ENCODE data around the gene SELENOO. TPM values are rescaled to one million over a fixed set of nuclear protein-coding genes. Genes with fewer than 3 reads are reported as not detected.

Gene SELENOO
- total RNA-seq, 1 donor from 2014 or later, result 17.6 TPM

DNA sequence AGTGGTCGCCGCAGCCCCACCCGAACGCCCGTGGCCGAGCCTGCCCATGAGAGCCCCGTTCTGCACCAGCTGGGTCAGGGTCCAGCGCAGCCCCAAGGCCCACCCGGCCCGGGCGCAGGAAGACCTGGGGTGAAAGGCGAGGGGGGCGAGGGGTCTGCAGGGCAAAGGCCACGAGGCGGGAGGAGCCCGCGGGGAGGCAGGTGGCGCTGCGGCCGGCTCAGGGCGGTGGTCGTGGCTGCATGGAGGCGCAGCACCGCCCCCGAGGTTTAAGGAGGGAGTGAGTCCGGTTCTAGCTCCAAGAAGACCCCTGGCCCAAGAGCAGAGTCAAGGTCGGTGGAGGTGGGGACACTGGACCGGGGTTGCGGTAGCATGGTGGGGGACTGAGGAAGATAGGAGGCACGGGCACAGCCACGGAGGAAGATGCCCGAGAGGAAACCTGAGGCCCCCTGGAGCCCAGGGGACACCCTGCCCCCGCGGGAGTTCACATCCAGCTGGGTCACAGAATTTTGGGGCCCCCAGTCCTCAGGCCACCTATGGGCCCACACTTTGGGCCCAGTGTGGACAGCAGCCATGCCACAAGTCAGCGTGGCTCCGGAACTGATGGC, 50.8 kb downstream of the SELENOO start:
- Histone ChIP-seq H3K4me1 (peaks cover 11% of the 10 kb centered on the region), H3K9me3 (no peaks in the 10 kb centered on the region), H3K36me3 (peaks cover 14% of the 10 kb centered on the region), H3K4me3 (peak overlapping the region; percentile 89), H3K27ac (peak overlapping the region; percentile 75), H3K27me3 (no peaks in the 10 kb centered on the region)
- ATAC-seq (peak; percentile 1), DNase-seq (no peak)
- TF ChIP-seq, protein P1, sequence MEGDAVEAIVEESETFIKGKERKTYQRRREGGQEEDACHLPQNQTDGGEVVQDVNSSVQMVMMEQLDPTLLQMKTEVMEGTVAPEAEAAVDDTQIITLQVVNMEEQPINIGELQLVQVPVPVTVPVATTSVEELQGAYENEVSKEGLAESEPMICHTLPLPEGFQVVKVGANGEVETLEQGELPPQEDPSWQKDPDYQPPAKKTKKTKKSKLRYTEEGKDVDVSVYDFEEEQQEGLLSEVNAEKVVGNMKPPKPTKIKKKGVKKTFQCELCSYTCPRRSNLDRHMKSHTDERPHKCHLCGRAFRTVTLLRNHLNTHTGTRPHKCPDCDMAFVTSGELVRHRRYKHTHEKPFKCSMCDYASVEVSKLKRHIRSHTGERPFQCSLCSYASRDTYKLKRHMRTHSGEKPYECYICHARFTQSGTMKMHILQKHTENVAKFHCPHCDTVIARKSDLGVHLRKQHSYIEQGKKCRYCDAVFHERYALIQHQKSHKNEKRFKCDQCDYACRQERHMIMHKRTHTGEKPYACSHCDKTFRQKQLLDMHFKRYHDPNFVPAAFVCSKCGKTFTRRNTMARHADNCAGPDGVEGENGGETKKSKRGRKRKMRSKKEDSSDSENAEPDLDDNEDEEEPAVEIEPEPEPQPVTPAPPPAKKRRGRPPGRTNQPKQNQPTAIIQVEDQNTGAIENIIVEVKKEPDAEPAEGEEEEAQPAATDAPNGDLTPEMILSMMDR (IDR thresholded peaks at IDR 0.05), result no peak
- intact Hi-C loops (cut with DNase I), result no loop called here

DNA sequence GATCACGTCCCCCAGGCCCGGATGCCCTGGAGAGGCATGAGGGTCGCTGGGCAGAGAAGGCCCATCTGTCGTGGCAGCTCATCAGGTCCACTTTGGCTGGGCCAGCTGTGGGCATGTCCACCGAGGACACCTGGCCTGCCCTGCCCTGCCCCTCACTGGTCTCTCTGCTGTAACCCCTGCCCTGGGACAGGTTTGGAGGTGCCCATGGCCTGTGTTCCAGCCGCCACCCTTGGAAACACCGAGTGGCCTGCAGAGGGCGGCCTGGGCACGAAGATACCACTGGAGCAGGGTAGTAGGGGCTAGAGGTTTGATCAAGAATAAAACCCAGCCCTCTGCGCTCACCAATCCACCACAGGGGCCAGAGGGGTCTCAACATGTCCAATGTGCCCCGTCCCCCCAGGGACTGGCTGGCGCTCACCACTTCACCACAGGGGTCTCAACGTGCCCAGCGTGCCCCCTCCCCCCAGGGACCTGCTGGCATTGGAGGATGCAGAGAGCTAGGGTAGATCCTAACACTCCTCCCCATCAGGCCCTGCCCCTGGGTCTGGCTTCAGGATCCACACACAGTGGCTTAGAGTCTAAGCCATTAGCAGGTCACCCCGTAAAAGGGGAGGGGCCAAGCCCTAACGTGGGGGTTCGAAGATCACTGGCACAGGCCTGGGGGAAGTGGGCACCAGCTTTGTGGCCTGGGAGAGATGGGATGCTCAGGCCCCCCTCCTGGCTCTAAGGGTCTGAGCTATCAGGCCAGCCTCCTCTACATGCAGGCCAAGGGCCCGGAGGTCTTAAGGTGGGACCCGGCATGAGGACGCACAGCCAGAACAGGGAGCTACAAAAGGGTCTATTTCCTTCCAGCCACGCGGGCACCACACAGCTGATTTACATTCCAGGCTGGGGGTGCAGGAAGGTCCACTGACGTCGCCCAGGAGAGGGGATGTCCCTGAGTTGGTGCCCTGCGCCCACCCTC, 51.6 kb downstream of the SELENOO start:
- intact Hi-C loops (cut with DNase I), result no loop called here

DNA sequence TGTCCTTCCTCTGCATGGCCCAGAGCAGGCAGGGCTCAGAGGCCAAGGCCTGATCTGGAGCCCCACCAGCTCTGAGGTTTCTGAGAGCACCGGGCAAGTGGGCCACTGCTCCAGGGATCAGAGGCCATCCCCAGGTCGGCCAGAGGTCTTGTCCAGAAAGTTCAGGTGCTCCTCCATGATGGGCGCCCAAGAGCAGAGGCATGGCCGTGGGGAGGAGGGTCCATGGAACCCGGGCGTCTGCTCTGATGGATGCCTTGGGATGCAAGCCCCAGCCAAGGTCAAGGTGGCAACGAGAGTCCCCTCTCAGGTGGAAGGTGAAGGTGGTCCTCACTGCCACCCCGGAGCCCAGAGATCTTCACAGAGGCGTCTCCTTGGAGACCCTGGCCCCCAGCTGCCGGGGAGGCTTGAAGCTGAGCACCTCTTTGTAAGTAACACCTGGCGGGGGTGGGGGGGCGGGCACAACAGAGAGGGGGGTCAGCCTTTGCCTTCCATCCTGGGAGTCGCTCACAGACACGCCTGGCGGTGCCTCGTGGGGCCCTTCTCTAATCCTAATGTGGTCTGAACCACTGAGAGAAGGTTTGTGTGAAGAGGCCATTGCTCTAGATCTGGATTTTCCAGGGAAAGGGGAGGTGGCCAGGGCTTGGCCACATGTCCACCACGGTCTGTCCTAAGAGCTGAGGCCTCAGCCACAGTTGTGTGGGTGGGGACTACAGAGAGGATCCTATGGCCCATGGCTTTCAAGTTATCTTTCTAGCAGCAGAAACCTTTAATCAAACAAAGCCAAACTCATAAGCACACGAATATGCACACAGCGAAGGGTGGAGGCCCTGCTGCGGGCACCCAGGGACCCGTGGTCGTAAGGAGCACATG, 52.5 kb downstream of the SELENOO start:
- intact Hi-C loops (cut with DNase I), result no loop called here
- no peaks in the 10 kb centered on the region for H3K9me3 ChIP-seq
- ATAC-seq (no peak), DNase-seq (no peak)
- no peaks in the 10 kb centered on the region for H3K36me3 ChIP-seq
- H3K4me1 ChIP-seq, result peaks cover 11% of the 10 kb centered on the region
- H3K4me3 ChIP-seq, result no peak overlapping the region
- H3K27ac ChIP-seq, result no peak overlapping the region
- TF ChIP-seq, protein P1 (IDR thresholded peaks at IDR 0.05), result no peak
- H3K27me3 ChIP-seq, result no peaks in the 10 kb centered on the region

More for the DNA sequence above, 51.6 kb downstream of the SELENOO start:
- peak overlapping the region; percentile 89 for H3K4me3 ChIP-seq
- H3K9me3 ChIP-seq, result no peaks in the 10 kb centered on the region
- peak overlapping the region; percentile 75 for H3K27ac ChIP-seq
- DNase-seq (peak; percentile 90), ATAC-seq (peak; percentile 74)
- TF ChIP-seq, protein P1 (IDR thresholded peaks at IDR 0.05), result peak; percentile 72
- H3K4me1 ChIP-seq, result peaks cover 11% of the 10 kb centered on the region
- H3K36me3 ChIP-seq, result peaks cover 7% of the 10 kb centered on the region
- H3K27me3 ChIP-seq, result no peaks in the 10 kb centered on the region

DNA sequence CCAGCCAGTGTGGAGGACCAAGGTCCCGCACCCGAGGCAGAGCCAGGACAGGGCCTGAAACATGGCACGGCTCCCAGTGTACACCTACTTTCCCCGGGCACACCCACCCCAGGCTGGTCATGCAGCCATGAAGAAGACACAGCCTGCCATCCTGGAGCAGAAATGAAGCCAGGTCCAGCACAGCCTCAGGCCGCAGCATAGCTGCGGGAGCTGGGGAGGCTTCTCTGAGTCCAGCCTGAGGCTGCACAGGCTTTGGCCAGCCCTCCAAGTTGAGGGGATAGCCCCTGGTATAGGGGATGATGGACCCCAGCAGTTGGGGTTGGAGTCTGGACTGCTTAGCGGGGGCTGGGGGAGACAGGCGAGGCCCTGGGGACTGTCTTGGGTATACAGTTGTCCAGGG, 53.1 kb downstream of the SELENOO start:
- no peak overlapping the region for H3K27ac ChIP-seq
- no peaks in the 10 kb centered on the region for H3K9me3 ChIP-seq
- no peaks in the 10 kb centered on the region for H3K36me3 ChIP-seq
- peaks cover 11% of the 10 kb centered on the region for H3K4me1 ChIP-seq
- DNase-seq, result no peak
- intact Hi-C loops (cut with DNase I), result no loop called here
- ATAC-seq, result no peak
- H3K4me3 ChIP-seq, result no peak overlapping the region
- H3K27me3 ChIP-seq, result no peaks in the 10 kb centered on the region
- TF ChIP-seq, protein P1 (IDR thresholded peaks at IDR 0.05), result no peak

DNA sequence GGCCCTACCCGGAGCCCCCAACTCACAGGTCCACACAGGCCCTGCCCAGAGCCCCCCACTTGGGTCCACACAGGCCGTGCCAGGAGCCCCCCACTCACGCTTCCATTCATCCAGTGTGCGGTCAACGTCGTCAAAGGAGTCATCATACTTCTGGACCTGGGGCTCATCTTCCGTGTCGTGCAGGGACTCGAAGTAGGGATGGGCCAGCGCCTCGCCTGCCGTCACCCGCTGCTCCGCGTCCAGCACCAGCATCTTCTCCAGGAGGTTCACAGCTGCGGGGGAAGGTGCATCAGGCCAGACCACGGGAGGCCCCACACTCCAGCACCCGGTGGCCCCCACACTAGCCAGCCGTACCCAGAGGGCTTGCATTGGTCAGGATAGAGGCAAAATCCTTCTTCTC, 54.3 kb downstream of the SELENOO start:
- intact Hi-C loops (cut with DNase I), result no loop called here
- no peaks in the 10 kb centered on the region for H3K27me3 ChIP-seq

More for the DNA sequence above, 54.3 kb downstream of the SELENOO start:
- Histone ChIP-seq H3K36me3 (no peaks in the 10 kb centered on the region), H3K4me1 (peaks cover 4% of the 10 kb centered on the region), H3K27ac (no peak overlapping the region), H3K4me3 (no peak overlapping the region), H3K9me3 (no peaks in the 10 kb centered on the region)
- DNase-seq (no peak), ATAC-seq (no peak)
- TF ChIP-seq, protein P1 (IDR thresholded peaks at IDR 0.05), result no peak

Measured in upper lobe of right lung (tissue), 1 donor.